HFF-Myc (cell line): Measurements from ENCODE around the gene PXDN.
A peak's percentile ranks its signal among the peaks of the same experiment; 100 is the strongest.

Experiments used
- DNase-seq: peaks from one replicate; pipeline ENCODE4 v3.0.0-alpha.2; 2011; ENCODE audit warnings: low read depth; ENCODE audit errors: extremely low read depth
- H3K4me3 ChIP-seq: replicated peaks from 2 replicates; pipeline ENCODE4 v1.5.1; 2011; ENCODE audit warnings: low read depth, mild to moderate bottlenecking, control low read depth, low read length
- TF ChIP-seq, protein P1 (sequence below): IDR thresholded peaks from 2 replicates; pipeline ENCODE4 v1.5.1; 2012; ENCODE audit warnings: mild to moderate bottlenecking, low read depth, low read length, control low read depth; ENCODE audit errors: missing control alignments

PXDN gene

DNA sequence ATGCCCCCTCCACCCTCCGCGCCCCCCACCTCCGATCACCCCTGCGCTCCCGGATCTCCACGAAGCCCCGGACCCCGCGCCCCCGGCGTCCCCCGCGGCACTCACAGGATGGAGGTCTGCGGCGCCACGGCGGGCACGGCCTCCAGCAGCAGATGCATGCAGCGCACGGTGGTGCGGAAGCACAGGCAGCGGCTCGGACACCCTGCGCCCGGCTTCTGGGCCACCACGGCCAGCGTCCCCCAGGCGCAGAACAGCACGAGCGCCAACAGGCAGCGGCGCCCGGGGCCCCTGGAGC lies 217 bp downstream of the PXDN start:
- H3K4me3 ChIP-seq, result peak overlapping the region; percentile 67
- DNase-seq, result no peak
- TF ChIP-seq, protein P1, sequence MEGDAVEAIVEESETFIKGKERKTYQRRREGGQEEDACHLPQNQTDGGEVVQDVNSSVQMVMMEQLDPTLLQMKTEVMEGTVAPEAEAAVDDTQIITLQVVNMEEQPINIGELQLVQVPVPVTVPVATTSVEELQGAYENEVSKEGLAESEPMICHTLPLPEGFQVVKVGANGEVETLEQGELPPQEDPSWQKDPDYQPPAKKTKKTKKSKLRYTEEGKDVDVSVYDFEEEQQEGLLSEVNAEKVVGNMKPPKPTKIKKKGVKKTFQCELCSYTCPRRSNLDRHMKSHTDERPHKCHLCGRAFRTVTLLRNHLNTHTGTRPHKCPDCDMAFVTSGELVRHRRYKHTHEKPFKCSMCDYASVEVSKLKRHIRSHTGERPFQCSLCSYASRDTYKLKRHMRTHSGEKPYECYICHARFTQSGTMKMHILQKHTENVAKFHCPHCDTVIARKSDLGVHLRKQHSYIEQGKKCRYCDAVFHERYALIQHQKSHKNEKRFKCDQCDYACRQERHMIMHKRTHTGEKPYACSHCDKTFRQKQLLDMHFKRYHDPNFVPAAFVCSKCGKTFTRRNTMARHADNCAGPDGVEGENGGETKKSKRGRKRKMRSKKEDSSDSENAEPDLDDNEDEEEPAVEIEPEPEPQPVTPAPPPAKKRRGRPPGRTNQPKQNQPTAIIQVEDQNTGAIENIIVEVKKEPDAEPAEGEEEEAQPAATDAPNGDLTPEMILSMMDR, result no peak

DNA sequence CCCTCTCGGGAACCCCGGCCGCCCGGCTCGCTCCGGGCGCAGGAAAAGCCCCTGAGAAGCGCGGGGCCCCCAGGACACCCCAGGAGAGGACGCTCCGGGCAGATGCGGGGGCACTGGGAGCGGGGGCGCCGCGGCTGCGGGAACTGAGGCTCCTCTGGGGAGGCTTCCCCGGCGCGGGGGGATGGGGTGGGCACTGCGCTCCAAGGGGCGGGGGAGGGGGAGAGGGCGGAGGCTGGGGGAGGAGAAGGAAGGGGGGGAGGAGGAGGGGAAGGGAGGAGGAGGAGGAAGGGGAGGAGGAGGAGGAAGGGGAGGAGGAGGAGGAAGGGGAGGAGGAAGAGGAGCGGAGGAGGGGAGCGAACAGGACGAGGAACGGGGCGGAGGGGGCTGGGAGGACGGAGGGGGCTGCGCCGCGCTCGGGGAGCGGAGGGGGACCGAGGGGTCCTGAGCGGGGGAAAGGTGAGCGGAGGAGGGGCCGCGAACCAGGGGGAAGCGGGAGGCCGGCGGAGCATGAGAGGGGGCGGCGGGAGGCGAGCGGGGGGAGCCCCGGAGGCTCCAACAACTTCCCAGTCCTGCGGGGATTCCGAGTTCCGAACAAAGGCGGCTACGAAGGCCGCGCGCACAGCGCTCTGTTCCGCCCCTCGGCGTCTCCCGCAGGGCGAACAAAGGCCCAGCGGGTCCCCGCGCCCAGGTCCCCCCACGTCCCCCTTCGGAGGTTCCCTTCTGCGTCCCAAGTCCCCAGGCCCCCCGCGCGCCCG lies 742 bp downstream of the PXDN start:
- TF ChIP-seq, protein P1, result no peak
- peak overlapping the region; percentile 67 for H3K4me3 ChIP-seq
- no peak for DNase-seq

DNA sequence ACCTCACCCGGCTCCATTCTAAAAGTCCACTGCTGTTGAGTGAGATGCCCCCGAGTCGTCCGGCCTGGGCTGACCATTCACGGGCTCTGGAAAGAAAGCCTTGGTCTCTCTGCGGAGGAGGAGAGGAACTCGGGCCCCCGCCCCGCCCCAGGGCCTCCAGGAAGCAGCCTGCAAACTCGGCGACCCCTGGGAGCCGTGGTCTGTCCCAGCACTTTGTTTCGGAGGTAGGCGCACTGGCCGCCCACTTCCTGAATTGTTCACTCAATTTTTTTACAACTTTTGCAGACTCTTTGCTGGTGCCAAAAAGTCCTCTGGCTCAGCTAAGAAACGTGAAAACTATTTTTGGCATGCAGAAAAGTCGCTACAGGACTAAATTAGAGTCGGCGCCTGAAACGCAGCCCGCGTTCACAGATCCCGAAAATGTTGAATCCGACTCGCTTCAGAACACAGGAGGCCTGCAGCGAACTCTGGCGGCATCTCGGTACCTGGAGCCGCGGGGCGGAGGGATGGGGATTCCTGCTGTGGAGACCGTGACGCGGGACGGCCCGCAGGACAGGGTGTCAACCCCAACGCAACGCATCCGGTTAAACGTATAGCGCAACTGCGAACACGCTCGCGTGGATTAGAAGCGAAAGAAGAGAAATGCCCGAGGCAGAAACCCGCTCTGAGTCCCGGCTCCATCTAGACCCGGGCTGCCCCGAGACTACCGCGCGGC lies 1.5 kb downstream of the PXDN start:
- peak; percentile 55 for DNase-seq
- peak overlapping the region; percentile 67 for H3K4me3 ChIP-seq
- TF ChIP-seq, protein P1, result peak; percentile 59

DNA sequence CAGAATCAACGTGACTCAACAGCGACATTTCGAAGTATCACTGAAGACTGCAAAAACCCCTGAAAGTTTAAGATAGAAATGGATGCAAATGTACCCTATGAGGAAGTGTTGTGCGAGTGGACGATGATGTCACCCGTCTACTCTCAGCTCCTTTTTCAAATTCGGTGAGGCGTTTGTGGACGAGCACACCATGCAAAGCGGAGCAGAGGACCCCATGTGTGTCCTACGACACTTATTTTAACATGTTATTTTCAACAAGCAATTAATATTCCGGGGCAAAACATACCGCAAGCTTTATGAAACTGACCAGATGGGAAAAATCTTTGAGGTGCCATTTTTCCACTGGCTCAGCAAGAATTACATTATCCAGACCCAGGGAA lies 2.0 kb downstream of the PXDN start:
- TF ChIP-seq, protein P1, result no peak
- DNase-seq, result no peak
- peak overlapping the region; percentile 67 for H3K4me3 ChIP-seq

DNA sequence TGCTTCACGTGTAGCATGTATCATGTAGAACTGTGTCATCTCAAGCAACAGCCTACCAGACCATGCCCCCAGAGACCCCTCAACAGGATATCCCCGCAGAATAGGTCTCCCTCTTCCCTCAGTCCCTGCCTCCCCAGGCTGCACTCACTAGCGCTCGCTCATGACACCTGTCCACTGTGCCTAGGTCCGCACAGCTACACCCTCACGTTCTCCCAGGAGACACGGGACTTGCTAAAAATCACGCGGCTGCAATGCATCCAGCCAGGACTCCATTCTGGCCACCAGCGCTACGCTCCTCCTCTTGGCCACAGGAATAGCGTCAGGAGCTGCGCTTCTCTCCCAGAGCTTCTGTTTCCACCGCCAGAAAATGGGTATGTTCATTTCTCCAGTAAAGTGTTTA lies 2.5 kb downstream of the PXDN start:
- TF ChIP-seq, protein P1, result no peak
- no peak overlapping the region for H3K4me3 ChIP-seq
- DNase-seq, result no peak

DNA sequence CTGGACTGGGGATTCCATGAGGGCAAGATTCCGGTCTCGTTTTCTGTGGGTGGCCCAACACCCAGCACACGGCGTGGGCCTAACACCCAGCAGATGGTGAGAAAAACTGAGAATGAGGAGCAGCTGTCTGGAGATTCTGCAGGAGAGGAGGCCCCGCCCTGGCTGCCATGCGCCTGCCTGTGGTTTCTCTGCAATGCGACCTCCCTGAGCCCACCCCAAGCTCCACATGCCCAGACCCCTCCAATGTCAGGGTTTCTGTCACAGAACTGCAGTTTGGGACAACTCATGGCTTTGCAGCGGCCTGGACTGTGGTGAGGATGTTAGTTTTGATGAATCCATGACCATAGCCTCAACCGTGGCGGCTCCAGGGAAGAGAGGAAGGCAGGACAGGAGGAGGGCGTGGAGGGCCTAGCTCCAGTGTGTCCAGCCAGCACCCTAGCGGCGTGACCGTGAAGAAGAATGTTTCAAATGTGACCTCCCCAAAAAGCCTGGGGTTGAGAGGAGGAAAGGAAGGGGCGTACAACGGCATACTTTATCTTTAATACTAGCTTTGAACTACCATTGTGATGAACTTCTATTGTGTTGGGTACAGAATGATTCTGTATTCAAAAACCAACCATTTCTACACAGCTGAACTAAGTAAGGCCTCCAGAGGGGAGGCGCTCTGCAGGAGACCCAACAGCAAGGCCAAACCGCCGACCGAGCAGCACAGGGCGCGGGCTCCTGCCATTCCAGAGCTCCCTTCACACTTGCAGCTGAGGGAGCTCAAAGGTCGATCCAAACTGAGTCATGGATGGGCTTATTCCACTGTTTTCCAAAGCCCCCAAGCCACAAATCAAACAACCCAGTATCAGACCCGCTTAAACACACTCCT lies 3.4 kb downstream of the PXDN start:
- no peak for DNase-seq
- no peak overlapping the region for H3K4me3 ChIP-seq
- TF ChIP-seq, protein P1, result no peak
